HepG2 (cell line): Measurements from ENCODE around the gene SUN5. TPM values are rescaled to one million over a fixed set of nuclear protein-coding genes. Genes with fewer than 3 reads are reported as not detected.

Experiments used
- CCAR2 ChIP-seq: fragments of 200-400 bp; formaldehyde crosslinking; optimal IDR thresholded peaks from 2 replicates; pipeline ENCODE3; 2018; ENCODE audit warnings: low read depth, mild to moderate bottlenecking, low read length, moderate library complexity
- FOSL2 ChIP-seq: sonication (generic); formaldehyde crosslinking; IDR thresholded peaks from 2 replicates; pipeline ENCODE4 v1.4.0; 2020; ENCODE audit warnings: missing genetic modification reagents
- FOXJ3 ChIP-seq: sonication (generic); formaldehyde crosslinking; IDR thresholded peaks from 2 replicates; pipeline ENCODE4 v1.4.0; 2020; ENCODE audit warnings: missing genetic modification reagents, mild to moderate bottlenecking, borderline replicate concordance
- HOXD1 ChIP-seq: sonication (generic); formaldehyde crosslinking; IDR thresholded peaks from 2 replicates; pipeline ENCODE4 v1.5.0; 2020; ENCODE audit warnings: missing genetic modification reagents
- IKZF4 ChIP-seq: sonication (generic); formaldehyde crosslinking; IDR thresholded peaks from 2 replicates; pipeline ENCODE4 v1.5.1; 2020; ENCODE audit warnings: borderline replicate concordance, mild to moderate bottlenecking, low read depth, missing genetic modification reagents; ENCODE audit errors: not compliant biosample characterization
- RBAK ChIP-seq: sonication (generic); formaldehyde crosslinking; IDR thresholded peaks from 2 replicates; pipeline ENCODE4 v1.5.1; 2020; ENCODE audit warnings: mild to moderate bottlenecking, missing genetic modification reagents
- ZNF17 ChIP-seq: sonication (generic); formaldehyde crosslinking; IDR thresholded peaks from 2 replicates; pipeline ENCODE4 v1.5.0; 2020; ENCODE audit warnings: mild to moderate bottlenecking, missing genetic modification reagents
- ZNF317 ChIP-seq: sonication (generic); formaldehyde crosslinking; IDR thresholded peaks from 2 replicates; pipeline ENCODE4 v1.5.0; 2020; ENCODE audit warnings: mild to moderate bottlenecking, missing genetic modification reagents
- ZNF331 ChIP-seq: sonication (generic); formaldehyde crosslinking; IDR thresholded peaks from 2 replicates; pipeline ENCODE4 v1.4.0; 2020; ENCODE audit warnings: missing genetic modification reagents
- ZNF577 ChIP-seq: sonication (generic); formaldehyde crosslinking; IDR thresholded peaks from 2 replicates; pipeline ENCODE4 v1.4.0; 2020; ENCODE audit warnings: mild to moderate bottlenecking, low read depth, missing genetic modification reagents, borderline replicate concordance
- ZNF703 ChIP-seq: sonication (generic); formaldehyde crosslinking; IDR thresholded peaks from 2 replicates; pipeline ENCODE4 v1.5.1; 2020; ENCODE audit warnings: missing genetic modification reagents, mild to moderate bottlenecking, moderate library complexity, borderline replicate concordance
- ZNF772 ChIP-seq: sonication (generic); formaldehyde crosslinking; IDR thresholded peaks from 2 replicates; pipeline ENCODE4 v1.5.0; 2020; ENCODE audit warnings: mild to moderate bottlenecking, missing genetic modification reagents
- ZNF790 ChIP-seq: sonication (generic); formaldehyde crosslinking; IDR thresholded peaks from 2 replicates; pipeline ENCODE4 v1.8.0; 2022; ENCODE audit warnings: missing genetic modification reagents, mild to moderate bottlenecking, borderline replicate concordance
- ZNF792 ChIP-seq: IDR thresholded peaks from 2 replicates; pipeline ENCODE4 v1.6.1; 2016
- polyA plus RNA-seq, 8 experiments: library from polyadenylated mRNA; depleted of rRNA in 3 of 8; stranded (reverse) in 7 of 8; unstranded in 1 of 8; fragments of >200 nt; fragmentation: Illumina TruSeq in 4 of 8; extraction: Trizol in 4 of 8; gene quantifications; 2 replicates each; pipeline versions ENCODE4 v1.2.1 to v1.2.3, GENCODE V29; 2011 to 2016; ENCODE audit warnings: low read depth in 4 of 8, missing spikeins in 1 of 8, mixed read lengths in 1 of 8; ENCODE audit not compliant: insufficient read depth in 1 of 8
- total RNA-seq, 5 experiments: library from RNA; depleted of rRNA; stranded (reverse); fragments of >200 nt; fragmentation: Illumina TruSeq; extraction: Trizol; gene quantifications; 2 replicates each; pipeline ENCODE4 v1.2.3, GENCODE V29; 2016; ENCODE audit warnings: low read depth in 1 of 5
- TF ChIP-seq, protein P1 (sequence below): IDR thresholded peaks from 2 replicates; pipeline ENCODE4 v1.6.1; 2016; ENCODE audit warnings: mild to moderate bottlenecking, missing biosample characterization, missing genetic modification reagents
- TF ChIP-seq, protein P2 (sequence below): sonication (generic); formaldehyde crosslinking; IDR thresholded peaks from 2 replicates; pipeline ENCODE4 v1.9.0; 2021; ENCODE audit warnings: missing genetic modification reagents, borderline replicate concordance
- TF ChIP-seq, protein P3 (sequence below): sonication (generic); formaldehyde crosslinking; IDR thresholded peaks from one replicate; pipeline ENCODE4 v1.5.1; 2020; ENCODE audit warnings: mild to moderate bottlenecking, missing genetic modification reagents; ENCODE audit errors: not compliant biosample characterization
- TF ChIP-seq, protein P4 (sequence below): conservative IDR thresholded peaks from 2 replicates; pipeline ENCODE4 v1.6.1; 2018; ENCODE audit warnings: missing genetic modification reagents

Gene SUN5
- total and polyA plus RNA-seq, 2 of the 13 experiments (the other 11 are each of a cell fraction or from before 2014, with no cell fraction given), result not detected

DNA sequence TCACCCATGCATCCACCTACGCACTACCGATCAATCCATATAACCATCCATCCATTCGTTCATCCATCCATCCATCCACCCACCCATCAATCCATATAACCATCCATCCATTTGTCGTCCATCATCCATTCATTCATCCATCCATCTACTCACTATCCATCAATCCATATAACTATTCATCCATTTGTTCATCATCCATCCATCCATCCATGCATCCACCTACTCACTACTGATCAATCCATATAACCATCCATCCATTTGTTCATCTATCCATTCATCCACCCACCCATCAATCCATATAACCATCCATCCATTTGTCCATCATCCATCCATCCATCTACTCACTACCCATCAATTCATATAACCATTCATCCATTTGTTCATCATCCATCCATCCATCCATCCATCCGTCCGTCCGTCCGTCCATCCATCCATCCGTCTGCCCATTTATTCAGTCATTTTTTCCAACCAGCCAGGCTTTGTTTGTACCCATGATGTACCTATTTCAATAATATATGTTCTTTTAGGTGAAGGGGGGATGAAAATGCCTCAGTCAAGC, 21.2 kb upstream of the SUN5 start (continued):
- TF ChIP-seq FOSL2, result no peak
- TF ChIP-seq ZNF790 (CRISPR knock-in tag), result no peak
- TF ChIP-seq, protein P1, sequence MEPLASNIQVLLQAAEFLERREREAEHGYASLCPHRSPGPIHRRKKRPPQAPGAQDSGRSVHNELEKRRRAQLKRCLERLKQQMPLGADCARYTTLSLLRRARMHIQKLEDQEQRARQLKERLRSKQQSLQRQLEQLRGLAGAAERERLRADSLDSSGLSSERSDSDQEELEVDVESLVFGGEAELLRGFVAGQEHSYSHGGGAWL (CRISPR knock-in tag), result no peak
- TF ChIP-seq, protein P2, sequence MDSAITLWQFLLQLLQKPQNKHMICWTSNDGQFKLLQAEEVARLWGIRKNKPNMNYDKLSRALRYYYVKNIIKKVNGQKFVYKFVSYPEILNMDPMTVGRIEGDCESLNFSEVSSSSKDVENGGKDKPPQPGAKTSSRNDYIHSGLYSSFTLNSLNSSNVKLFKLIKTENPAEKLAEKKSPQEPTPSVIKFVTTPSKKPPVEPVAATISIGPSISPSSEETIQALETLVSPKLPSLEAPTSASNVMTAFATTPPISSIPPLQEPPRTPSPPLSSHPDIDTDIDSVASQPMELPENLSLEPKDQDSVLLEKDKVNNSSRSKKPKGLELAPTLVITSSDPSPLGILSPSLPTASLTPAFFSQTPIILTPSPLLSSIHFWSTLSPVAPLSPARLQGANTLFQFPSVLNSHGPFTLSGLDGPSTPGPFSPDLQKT (CRISPR knock-in tag), result no peak
- TF ChIP-seq ZNF17 (CRISPR knock-in tag), result no peak
- no peak for TF ChIP-seq ZNF317 (CRISPR knock-in tag)
- no peak for TF ChIP-seq ZNF792 (CRISPR knock-in tag)
- TF ChIP-seq, protein P3, sequence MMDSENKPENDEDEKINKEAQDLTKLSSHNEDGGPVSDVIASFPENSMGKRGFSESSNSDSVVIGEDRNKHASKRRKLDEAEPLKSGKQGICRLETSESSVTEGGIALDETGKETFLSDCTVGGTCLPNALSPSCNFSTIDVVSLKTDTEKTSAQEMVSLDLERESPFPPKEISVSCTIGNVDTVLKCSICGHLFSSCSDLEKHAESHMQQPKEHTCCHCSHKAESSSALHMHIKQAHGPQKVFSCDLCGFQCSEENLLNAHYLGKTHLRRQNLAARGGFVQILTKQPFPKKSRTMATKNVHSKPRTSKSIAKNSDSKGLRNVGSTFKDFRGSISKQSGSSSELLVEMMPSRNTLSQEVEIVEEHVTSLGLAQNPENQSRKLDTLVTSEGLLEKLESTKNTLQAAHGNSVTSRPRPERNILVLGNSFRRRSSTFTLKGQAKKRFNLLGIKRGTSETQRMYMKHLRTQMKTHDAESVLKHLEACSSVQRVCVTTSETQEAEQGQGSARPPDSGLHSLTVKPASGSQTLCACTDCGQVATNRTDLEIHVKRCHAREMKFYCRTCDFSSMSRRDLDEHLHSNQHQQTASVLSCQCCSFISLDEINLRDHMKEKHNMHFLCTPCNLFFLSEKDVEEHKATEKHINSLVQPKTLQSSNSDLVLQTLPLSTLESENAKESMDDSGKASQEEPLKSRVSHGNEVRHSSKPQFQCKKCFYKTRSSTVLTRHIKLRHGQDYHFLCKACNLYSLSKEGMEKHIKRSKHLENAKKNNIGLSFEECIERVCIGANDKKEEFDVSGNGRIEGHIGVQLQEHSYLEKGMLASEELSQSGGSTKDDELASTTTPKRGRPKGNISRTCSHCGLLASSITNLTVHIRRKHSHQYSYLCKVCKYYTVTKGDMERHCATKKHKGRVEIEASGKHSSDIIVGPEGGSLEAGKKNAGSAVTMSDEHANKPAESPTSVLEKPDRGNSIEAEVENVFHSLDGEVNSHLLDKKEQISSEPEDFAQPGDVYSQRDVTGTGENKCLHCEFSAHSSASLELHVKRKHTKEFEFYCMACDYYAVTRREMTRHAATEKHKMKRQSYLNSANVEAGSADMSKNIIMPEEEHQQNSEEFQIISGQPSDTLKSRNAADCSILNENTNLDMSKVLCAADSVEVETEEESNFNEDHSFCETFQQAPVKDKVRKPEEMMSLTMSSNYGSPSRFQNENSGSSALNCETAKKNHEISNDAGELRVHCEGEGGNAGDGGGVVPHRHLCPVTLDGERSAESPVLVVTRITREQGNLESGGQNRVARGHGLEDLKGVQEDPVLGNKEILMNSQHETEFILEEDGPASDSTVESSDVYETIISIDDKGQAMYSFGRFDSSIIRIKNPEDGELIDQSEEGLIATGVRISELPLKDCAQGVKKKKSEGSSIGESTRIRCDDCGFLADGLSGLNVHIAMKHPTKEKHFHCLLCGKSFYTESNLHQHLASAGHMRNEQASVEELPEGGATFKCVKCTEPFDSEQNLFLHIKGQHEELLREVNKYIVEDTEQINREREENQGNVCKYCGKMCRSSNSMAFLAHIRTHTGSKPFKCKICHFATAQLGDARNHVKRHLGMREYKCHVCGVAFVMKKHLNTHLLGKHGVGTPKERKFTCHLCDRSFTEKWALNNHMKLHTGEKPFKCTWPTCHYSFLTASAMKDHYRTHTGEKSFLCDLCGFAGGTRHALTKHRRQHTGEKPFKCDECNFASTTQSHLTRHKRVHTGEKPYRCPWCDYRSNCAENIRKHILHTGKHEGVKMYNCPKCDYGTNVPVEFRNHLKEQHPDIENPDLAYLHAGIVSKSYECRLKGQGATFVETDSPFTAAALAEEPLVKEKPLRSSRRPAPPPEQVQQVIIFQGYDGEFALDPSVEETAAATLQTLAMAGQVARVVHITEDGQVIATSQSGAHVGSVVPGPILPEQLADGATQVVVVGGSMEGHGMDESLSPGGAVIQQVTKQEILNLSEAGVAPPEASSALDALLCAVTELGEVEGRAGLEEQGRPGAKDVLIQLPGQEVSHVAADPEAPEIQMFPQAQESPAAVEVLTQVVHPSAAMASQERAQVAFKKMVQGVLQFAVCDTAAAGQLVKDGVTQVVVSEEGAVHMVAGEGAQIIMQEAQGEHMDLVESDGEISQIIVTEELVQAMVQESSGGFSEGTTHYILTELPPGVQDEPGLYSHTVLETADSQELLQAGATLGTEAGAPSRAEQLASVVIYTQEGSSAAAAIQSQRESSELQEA, result no peak
- TF ChIP-seq CCAR2, result peak; percentile 99
- no peak for TF ChIP-seq RBAK (CRISPR knock-in tag)
- no peak for TF ChIP-seq ZNF703
- TF ChIP-seq ZNF331 (CRISPR knock-in tag), result no peak
- TF ChIP-seq FOXJ3 (CRISPR knock-in tag), result no peak
- no peak for TF ChIP-seq IKZF4 (CRISPR knock-in tag)
- TF ChIP-seq, protein P4, sequence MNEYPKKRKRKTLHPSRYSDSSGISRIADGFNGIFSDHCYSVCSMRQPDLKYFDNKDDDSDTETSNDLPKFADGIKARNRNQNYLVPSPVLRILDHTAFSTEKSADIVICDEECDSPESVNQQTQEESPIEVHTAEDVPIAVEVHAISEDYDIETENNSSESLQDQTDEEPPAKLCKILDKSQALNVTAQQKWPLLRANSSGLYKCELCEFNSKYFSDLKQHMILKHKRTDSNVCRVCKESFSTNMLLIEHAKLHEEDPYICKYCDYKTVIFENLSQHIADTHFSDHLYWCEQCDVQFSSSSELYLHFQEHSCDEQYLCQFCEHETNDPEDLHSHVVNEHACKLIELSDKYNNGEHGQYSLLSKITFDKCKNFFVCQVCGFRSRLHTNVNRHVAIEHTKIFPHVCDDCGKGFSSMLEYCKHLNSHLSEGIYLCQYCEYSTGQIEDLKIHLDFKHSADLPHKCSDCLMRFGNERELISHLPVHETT (CRISPR knock-in tag), result peak; percentile 43; the same call in 1 of the 2 replicates
- no peak for TF ChIP-seq ZNF577
- TF ChIP-seq HOXD1 (CRISPR knock-in tag), result no peak
- peak; percentile 73; the same call in 1 of the 2 replicates for TF ChIP-seq ZNF772 (CRISPR knock-in tag)
